NCI-H446 (cell line): ENCODE results near the gene MDH2.
"Not testable (repeated sequence)": the region's sequence is repeated elsewhere in the genome, so short reads cannot be mapped to it uniquely, and the experiment has no call there.

Experiments used
- DNase-seq, 2 experiments: peaks; one replicate each; lab custom pipeline; 2025; lab: John Stamatoyannopoulos, UW

MDH2 gene

GRCh38 chr7:76048668-76048988, 722 bp downstream of the MDH2 start:
- DNase-seq: no peak

- no peak for DNase-seq
Observed at GRCh38 chr7:76049295-76049694, 1.4 kb downstream of the MDH2 start.

- DNase-seq: no peak
Observed at GRCh38 chr7:76050545-76050944, 2.6 kb downstream of the MDH2 start.

GRCh38 chr7:76051840-76052239, 3.9 kb downstream of the MDH2 start:
- DNase-seq: no peak

GRCh38 chr7:76052681-76053080, 4.8 kb downstream of the MDH2 start:
- not testable (repeated sequence) for DNase-seq

GRCh38 chr7:76053461-76053860, 5.6 kb downstream of the MDH2 start:
- no peak for DNase-seq

- DNase-seq: no peak
Observed at GRCh38 chr7:76054123-76055120, 6.5 kb downstream of the MDH2 start.

GRCh38 chr7:76056241-76056640, 8.3 kb downstream of the MDH2 start:
- no peak for DNase-seq

GRCh38 chr7:76057103-76057812, 9.4 kb downstream of the MDH2 start:
- no peak for DNase-seq

GRCh38 chr7:76057813-76058145, 9.9 kb downstream of the MDH2 start:
- DNase-seq: no peak

- DNase-seq: not testable (repeated sequence)
Observed at GRCh38 chr7:76058745-76059144, 10.8 kb downstream of the MDH2 start.

- no peak for DNase-seq
Observed at GRCh38 chr7:76060842-76061241, 12.9 kb downstream of the MDH2 start.

- DNase-seq: no peak
Observed at GRCh38 chr7:76062254-76062653, 14.3 kb downstream of the MDH2 start.

GRCh38 chr7:76063114-76063513, 15.2 kb downstream of the MDH2 start:
- no peak for DNase-seq

- DNase-seq: no peak
Observed at GRCh38 chr7:76063525-76063924, 15.6 kb downstream of the MDH2 start.

GRCh38 chr7:76064208-76064970, 16.5 kb downstream of the MDH2 start:
- no peak for DNase-seq

GRCh38 chr7:76065016-76065612, 17.2 kb downstream of the MDH2 start:
- DNase-seq: no peak

- no peak for DNase-seq
Observed at GRCh38 chr7:76066716-76067503, 19.0 kb downstream of the MDH2 start.

- DNase-seq: peak in 1 of 2 experiments; percentile 58
Observed at GRCh38 chr7:76069238-76069638, 21.3 kb downstream of the MDH2 start.

- DNase-seq: no peak
Observed at GRCh38 chr7:76071316-76072242, 23.7 kb downstream of the MDH2 start.
